HepG2 (cell line): ENCODE data around the gene TRIM7. TPM values are rescaled to one million over a fixed set of nuclear protein-coding genes. Genes with fewer than 3 reads are reported as not detected.
A peak's percentile ranks its signal among the peaks of the same experiment; 100 is the strongest.

Experiments
- ATAC-seq: fragments of 200-7000 bp; cut with Tn5 transposase; 3 replicates; pipeline ENCODE4 v1.9.1; 2020; ENCODE audit warnings: mild to moderate bottlenecking, moderate library complexity
- BruUV-seq: library from RNA; stranded (reverse); fragments of 400-500 nt; replicated peaks from 2 replicates; lab custom pipeline; 2021; lab: Mats Ljungman, UMichigan
- CTCF ChIA-PET: fragments of 300-600 bp; formaldehyde crosslinking; extraction: SDS; loops from one replicate; lab custom pipeline; 2021; ENCODE audit warnings: low total read pairs, inconsistent platforms, low intra/inter-chr PET ratio; lab: Yijun Ruan, JAX
- POLR2A ChIA-PET: fragments of 350-600 bp; sonication (Branson Sonifier 250); formaldehyde crosslinking; loops from one replicate; lab custom pipeline; 2020; ENCODE audit warnings: antibody characterized with exemption, inconsistent platforms; lab: Yijun Ruan, JAX
- DNase-seq: peaks from one replicate; pipeline ENCODE4 v3.0.0-alpha.2; 2015; ENCODE audit warnings: low spot score
- FAIRE-seq: peaks from 3 replicates; lab custom pipeline; 2011; peaks lifted over from hg19 to GRCh38; lab: Jason Lieb, UNC
- H2AFZ ChIP-seq: one replicate; pipeline ENCODE4 v1.6.1; 2011; ENCODE audit warnings: low read length, inconsistent platforms
- H3K27ac ChIP-seq: fragments of 300-600 bp; 3 replicates; pipeline ENCODE4 v1.8.0; 2011; ENCODE audit warnings: mixed run types, mild to moderate bottlenecking, mixed read lengths, low read length, inconsistent platforms; ENCODE audit not compliant: insufficient read depth; ENCODE audit errors: extremely low read length
- H3K27me3 ChIP-seq, 2 experiments: fragments of 200-600 bp in 1 of 2; 2 replicates in 1 of 2; 3 replicates in 1 of 2; pipeline versions ENCODE4 v1.6.0 to v1.8.0; 2011; ENCODE audit warnings: low read length in 2 of 2, mild to moderate bottlenecking in 2 of 2, moderate library complexity in 2 of 2, inconsistent platforms in 1 of 2; ENCODE audit not compliant: insufficient read depth in 2 of 2, control insufficient read depth in 1 of 2
- H3K36me3 ChIP-seq, 2 experiments: fragments of 200-600 bp in 1 of 2; replicated peaks in 1 of 2; 2 replicates in 1 of 2; 3 replicates in 1 of 2; pipeline versions ENCODE4 v1.5.1 to v1.8.0; 2011; ENCODE audit warnings: low read length in 2 of 2, inconsistent platforms in 1 of 2; ENCODE audit not compliant: insufficient read depth in 2 of 2, control insufficient read depth in 1 of 2
- H3K4me1 ChIP-seq: 2 replicates; pipeline ENCODE4 v1.5.1; 2012; ENCODE audit warnings: low read length, inconsistent platforms; ENCODE audit not compliant: insufficient read depth
- H3K4me2 ChIP-seq: 2 replicates; pipeline ENCODE4 v1.6.0; 2011; ENCODE audit warnings: low read depth, low read length, inconsistent platforms
- H3K4me3 ChIP-seq, 3 experiments: fragments of 200-600 bp in 1 of 3; sonication (generic), shearing (Covaris generic) in 1 of 3; replicated peaks in 1 of 3; 2 replicates each; pipeline ENCODE4 v1.5.1; 2011 to 2016; ENCODE audit warnings: low read length in 3 of 3, inconsistent platforms in 2 of 3, low read depth in 2 of 3, mild to moderate bottlenecking in 2 of 3, control low read depth in 1 of 3, mixed read lengths in 1 of 3; ENCODE audit not compliant: insufficient read depth in 1 of 3
- H3K79me2 ChIP-seq: one replicate; pipeline ENCODE4 v1.6.1; 2011; ENCODE audit warnings: low read length, inconsistent platforms; ENCODE audit not compliant: insufficient read depth
- H3K9ac ChIP-seq: 2 replicates; pipeline ENCODE4 v1.6.0; 2011; ENCODE audit warnings: mild to moderate bottlenecking, low read depth, low read length, inconsistent platforms; ENCODE audit not compliant: insufficient read depth
- H3K9me3 ChIP-seq: 2 replicates; pipeline ENCODE4 v1.5.1; 2012; ENCODE audit warnings: mild to moderate bottlenecking, low read length
- H4K20me1 ChIP-seq: 2 replicates; pipeline ENCODE4 v1.6.0; 2011; ENCODE audit warnings: inconsistent platforms, mild to moderate bottlenecking, low read length, moderate library complexity; ENCODE audit not compliant: insufficient read depth
- POLR2G ChIP-seq: fragments of 200-400 bp; formaldehyde crosslinking; IDR thresholded peaks from 2 replicates; pipeline ENCODE4 v1.6.1; 2018; ENCODE audit warnings: mild to moderate bottlenecking, low read depth, low read length, moderate library complexity
- ZC3H13 ChIP-seq: sonication (generic); formaldehyde crosslinking; IDR thresholded peaks from 2 replicates; pipeline ENCODE4 v1.8.1; 2023; ENCODE audit warnings: mild to moderate bottlenecking, missing genetic modification reagents, moderate library complexity
- ZNF292 ChIP-seq: sonication (generic); formaldehyde crosslinking; IDR thresholded peaks from 2 replicates; pipeline ENCODE4 v1.8.1; 2022; ENCODE audit warnings: mild to moderate bottlenecking, low read depth, missing genetic modification reagents, borderline replicate concordance
- ZNF501 ChIP-seq: sonication (generic); formaldehyde crosslinking; IDR thresholded peaks from 2 replicates; pipeline ENCODE4 v1.5.1; 2020; ENCODE audit warnings: mild to moderate bottlenecking, moderate library complexity, missing genetic modification reagents
- WGBS: methylation state at CpG from one replicate; pipeline ENCODE4 v1.1.6; 2017; ENCODE audit warnings: low lambda C conversion rate; 5-methylcytosine and 5-hydroxymethylcytosine counted together
- in situ Hi-C: cut with HindIII; loops from 2 replicates; pipeline ENCODE4 v1.10.0; 2017; ENCODE audit warnings: low pct_unique_long_range_greater_than_20kb; ENCODE audit not compliant: extremely low pct_ligation_motif_present
- intact Hi-C: fragments of 100-400 bp; cut with micrococcal nuclease; formaldehyde crosslinking; loops from one replicate; pipeline ENCODE4 v1.10.0; 2022; ENCODE audit not compliant: unreplicated experiment
- polyA plus RNA-seq, 8 experiments: library from polyadenylated mRNA; depleted of rRNA in 3 of 8; stranded (reverse) in 7 of 8; unstranded in 1 of 8; fragments of >200 nt; fragmentation: Illumina TruSeq in 4 of 8; extraction: Trizol in 4 of 8; gene quantifications; 2 replicates each; pipeline versions ENCODE4 v1.2.1 to v1.2.3, GENCODE V29; 2011 to 2016; ENCODE audit warnings: low read depth in 4 of 8, missing spikeins in 1 of 8, mixed read lengths in 1 of 8; ENCODE audit not compliant: insufficient read depth in 1 of 8
- total RNA-seq, 5 experiments: library from RNA; depleted of rRNA; stranded (reverse); fragments of >200 nt; fragmentation: Illumina TruSeq; extraction: Trizol; gene quantifications; 2 replicates each; pipeline ENCODE4 v1.2.3, GENCODE V29; 2016; ENCODE audit warnings: low read depth in 1 of 5
- TF ChIP-seq, protein P1 (sequence below): sonication (generic); formaldehyde crosslinking; IDR thresholded peaks from 2 replicates; pipeline ENCODE4 v1.5.0; 2020; ENCODE audit warnings: missing genetic modification reagents
- TF ChIP-seq, protein P2 (sequence below): sonication (generic); formaldehyde crosslinking; IDR thresholded peaks from 2 replicates; pipeline ENCODE4 v1.5.1; 2020; ENCODE audit warnings: mild to moderate bottlenecking, missing genetic modification reagents, moderate library complexity

The TRIM7 gene
- total and polyA plus RNA-seq, 2 of the 13 experiments (the other 11 are each of a cell fraction or from before 2014, with no cell fraction given), result 0.13 TPM; not detected in 1

DNA sequence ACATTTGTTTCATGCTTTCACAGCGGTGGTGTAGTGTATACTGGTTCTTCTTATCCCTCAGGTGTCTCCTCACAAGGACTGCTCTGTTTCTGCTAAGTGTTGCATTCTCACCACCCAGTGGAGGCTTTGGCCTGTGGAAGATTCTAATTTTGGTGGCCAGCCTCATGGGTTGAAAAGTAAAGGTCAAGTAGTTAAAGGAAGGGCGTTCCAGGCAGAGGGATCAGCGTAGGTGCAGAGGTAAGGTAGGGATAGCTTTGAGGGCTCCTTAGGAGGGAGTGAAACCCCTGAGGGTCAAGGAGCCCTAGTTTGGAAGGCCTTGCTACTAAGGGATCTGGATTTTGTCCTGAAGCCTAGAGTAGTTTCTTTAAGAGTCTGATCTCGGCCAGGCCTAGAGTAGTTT is 43.3 kb upstream of the TRIM7 start:
- peaks cover 78% of the 10 kb centered on the region for H3K79me2 ChIP-seq
- ChIA-PET CTCF (no interaction called here), POLR2A (interaction anchor here (7.1 to 7.5 kb wide), 2 partner anchors 12 to 15 kb away, joined by 41 to 102 read pairs; partner anchors contain the start of gene TRIM52)
- peaks cover 49% of the 10 kb centered on the region for H3K4me1 ChIP-seq
- in situ Hi-C loops, result no loop called here
- peaks cover 29% of the 10 kb centered on the region for H4K20me1 ChIP-seq
- peaks cover 0 to 7% of the 10 kb centered on the region in 2 experiments; a peak in 1 of 5 replicates for H3K36me3 ChIP-seq
- 53% methylated on average over 3 of the region's 4 CpGs for WGBS
- ATAC-seq, result no peak
- H3K9ac ChIP-seq, result peak overlapping the region; percentile 74
- no peak for DNase-seq
- H3K9me3 ChIP-seq, result no peaks in the 10 kb centered on the region
- peak overlapping the region; percentile 38 for H3K27ac ChIP-seq
- H3K27me3 ChIP-seq, result no peaks in the 10 kb centered on the region; a peak in 1 of 5 replicates
- no TSS peak for BruUV-seq
- H2AFZ ChIP-seq, result no peak overlapping the region
- FAIRE-seq, result no peak
- H3K4me2 ChIP-seq, result peak overlapping the region; percentile 96
- intact Hi-C loops, result no loop called here
- peak overlapping the region; percentile 60 to 94 (median 91) for H3K4me3 ChIP-seq
- TF ChIP-seq POLR2G (0 out of 2 replicates have a peak, but pooled peaks have one; percentile 19), ZC3H13 (CRISPR knock-in tag) (0 out of 2 replicates have a peak, but pooled peaks have one; percentile 37), ZNF501 (CRISPR knock-in tag) (peak; percentile 24; the same call in 1 of the 2 replicates), ZNF292 (CRISPR knock-in tag) (no peak)
- TF ChIP-seq, protein P1, sequence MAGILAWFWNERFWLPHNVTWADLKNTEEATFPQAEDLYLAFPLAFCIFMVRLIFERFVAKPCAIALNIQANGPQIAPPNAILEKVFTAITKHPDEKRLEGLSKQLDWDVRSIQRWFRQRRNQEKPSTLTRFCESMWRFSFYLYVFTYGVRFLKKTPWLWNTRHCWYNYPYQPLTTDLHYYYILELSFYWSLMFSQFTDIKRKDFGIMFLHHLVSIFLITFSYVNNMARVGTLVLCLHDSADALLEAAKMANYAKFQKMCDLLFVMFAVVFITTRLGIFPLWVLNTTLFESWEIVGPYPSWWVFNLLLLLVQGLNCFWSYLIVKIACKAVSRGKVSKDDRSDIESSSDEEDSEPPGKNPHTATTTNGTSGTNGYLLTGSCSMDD, result no peak
- TF ChIP-seq, protein P2, sequence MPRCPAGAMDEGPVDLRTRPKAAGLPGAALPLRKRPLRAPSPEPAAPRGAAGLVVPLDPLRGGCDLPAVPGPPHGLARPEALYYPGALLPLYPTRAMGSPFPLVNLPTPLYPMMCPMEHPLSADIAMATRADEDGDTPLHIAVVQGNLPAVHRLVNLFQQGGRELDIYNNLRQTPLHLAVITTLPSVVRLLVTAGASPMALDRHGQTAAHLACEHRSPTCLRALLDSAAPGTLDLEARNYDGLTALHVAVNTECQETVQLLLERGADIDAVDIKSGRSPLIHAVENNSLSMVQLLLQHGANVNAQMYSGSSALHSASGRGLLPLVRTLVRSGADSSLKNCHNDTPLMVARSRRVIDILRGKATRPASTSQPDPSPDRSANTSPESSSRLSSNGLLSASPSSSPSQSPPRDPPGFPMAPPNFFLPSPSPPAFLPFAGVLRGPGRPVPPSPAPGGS (CRISPR knock-in tag), result 0 out of 2 replicates have a peak, but pooled peaks have one; percentile 1
